WERI-Rb-1 (cell line): Measurements from ENCODE around the gene IRF3.

Experiments
- DNase-seq: peaks from one replicate; pipeline ENCODE4 v3.0.0-alpha.2; 2020
- H3K27ac ChIP-seq: fragments of 250-450 bp; sonication (Bioruptor Pico); 2 replicates; pipeline ENCODE4 v1.5.1; 2020; ENCODE audit warnings: mild to moderate bottlenecking, moderate library complexity
- H3K27me3 ChIP-seq: fragments of 250-450 bp; sonication (Bioruptor Pico); 2 replicates; pipeline ENCODE4 v1.5.1; 2021; ENCODE audit warnings: mild to moderate bottlenecking, low read depth, moderate library complexity; ENCODE audit not compliant: insufficient read depth, severe bottlenecking
- H3K36me3 ChIP-seq: fragments of 250-450 bp; sonication (Bioruptor Pico); 2 replicates; pipeline ENCODE4 v1.5.1; 2020; ENCODE audit warnings: mild to moderate bottlenecking, moderate library complexity
- H3K4me3 ChIP-seq: 2 replicates; pipeline ENCODE4 v1.5.1; 2011; ENCODE audit warnings: low read depth, mild to moderate bottlenecking, control low read depth, low read length
- H3K9me3 ChIP-seq: fragments of 250-450 bp; sonication (Bioruptor Pico); 2 replicates; pipeline ENCODE4 v1.5.1; 2021; ENCODE audit warnings: mild to moderate bottlenecking, moderate library complexity; ENCODE audit not compliant: severe bottlenecking
- CTCF ChIP-seq: IDR thresholded peaks from 2 replicates; pipeline ENCODE4 v1.5.1; 2011; ENCODE audit warnings: low read depth, mild to moderate bottlenecking, control low read depth, inconsistent platforms, low read length

Gene IRF3

GRCh38 chr19:49654581-49654980 is 11.1 kb downstream of the IRF3 start:
- no peaks in the 10 kb centered on the region for H3K9me3 ChIP-seq
- no peak overlapping the region for H3K4me3 ChIP-seq
- no peak for TF ChIP-seq CTCF
- no peaks in the 10 kb centered on the region for H3K27me3 ChIP-seq
- peaks cover 78% of the 10 kb centered on the region for H3K36me3 ChIP-seq
- DNase-seq, result no peak
- no peak overlapping the region for H3K27ac ChIP-seq

GRCh38 chr19:49653466-49653806 is 12.2 kb downstream of the IRF3 start:
- Histone ChIP-seq H3K27ac (no peak overlapping the region), H3K9me3 (no peaks in the 10 kb centered on the region), H3K4me3 (no peak overlapping the region), H3K36me3 (peaks cover 78% of the 10 kb centered on the region), H3K27me3 (no peaks in the 10 kb centered on the region)
- no peak for TF ChIP-seq CTCF
- DNase-seq, result no peak

- Histone ChIP-seq H3K4me3 (no peak overlapping the region), H3K9me3 (no peaks in the 10 kb centered on the region), H3K27ac (no peak overlapping the region), H3K27me3 (no peaks in the 10 kb centered on the region), H3K36me3 (peaks cover 77% of the 10 kb centered on the region)
- no peak for TF ChIP-seq CTCF
- no peak for DNase-seq
Measured at GRCh38 chr19:49652551-49653465, 12.8 kb downstream of the IRF3 start.

- Histone ChIP-seq H3K36me3 (peaks cover 76% of the 10 kb centered on the region), H3K27me3 (no peaks in the 10 kb centered on the region), H3K27ac (no peak overlapping the region), H3K4me3 (no peak overlapping the region), H3K9me3 (no peaks in the 10 kb centered on the region)
- no peak for DNase-seq
- no peak for TF ChIP-seq CTCF
Measured at GRCh38 chr19:49651820-49652550, 13.7 kb downstream of the IRF3 start.

- Histone ChIP-seq H3K9me3 (no peaks in the 10 kb centered on the region), H3K27ac (no peak overlapping the region), H3K4me3 (no peak overlapping the region), H3K36me3 (peaks cover 75% of the 10 kb centered on the region), H3K27me3 (no peaks in the 10 kb centered on the region)
- DNase-seq, result no peak
- TF ChIP-seq CTCF, result no peak
Measured at GRCh38 chr19:49651029-49651819, 14.4 kb downstream of the IRF3 start.
